MM.1S (cell line): Measurements from ENCODE around the gene ARL4A.

ENCODE experiments used
- DNase-seq: peaks from one replicate; pipeline ENCODE4 v3.0.0-alpha.2; 2015
- H2AFZ ChIP-seq: fragments of 300-600 bp; sonication (generic); 2 replicates; pipeline ENCODE4 v1.6.0; 2016; ENCODE audit warnings: antibody characterized with exemption, low read length
- H3F3A ChIP-seq: fragments of 300-600 bp; sonication (generic); 2 replicates; pipeline ENCODE4 v1.6.1; 2016; ENCODE audit warnings: mild to moderate bottlenecking, antibody characterized with exemption, low read length, moderate library complexity, mixed read lengths; ENCODE audit not compliant: insufficient read depth
- H3K27ac ChIP-seq: fragments of 300-600 bp; sonication (generic); 2 replicates; pipeline ENCODE4 v1.5.1; 2016; ENCODE audit warnings: mild to moderate bottlenecking, low read length
- H3K27me3 ChIP-seq: fragments of 300-600 bp; sonication (generic); replicated peaks from 2 replicates; pipeline ENCODE4 v1.6.0; 2016; ENCODE audit warnings: low read length; ENCODE audit not compliant: insufficient read depth
- H3K36me3 ChIP-seq: fragments of 300-600 bp; sonication (generic); replicated peaks from 2 replicates; pipeline ENCODE4 v1.6.1; 2016; ENCODE audit warnings: mild to moderate bottlenecking, low read length, mixed read lengths; ENCODE audit not compliant: insufficient read depth
- H3K4me1 ChIP-seq: fragments of 300-600 bp; sonication (generic); 2 replicates; pipeline ENCODE4 v1.6.1; 2016; ENCODE audit warnings: low read length, mixed read lengths
- H3K4me2 ChIP-seq: fragments of 300-600 bp; sonication (generic); 2 replicates; pipeline ENCODE4 v1.6.0; 2016; ENCODE audit warnings: low read depth, low read length
- H3K4me3 ChIP-seq: fragments of 300-600 bp; sonication (generic); 2 replicates; pipeline ENCODE4 v1.5.1; 2016; ENCODE audit warnings: low read length, mixed read lengths
- H3K79me2 ChIP-seq: fragments of 300-600 bp; sonication (generic); 2 replicates; pipeline ENCODE4 v1.6.1; 2016; ENCODE audit warnings: mixed run types, low read length, mixed read lengths
- H3K9ac ChIP-seq: fragments of 300-600 bp; sonication (generic); 2 replicates; pipeline ENCODE4 v1.6.1; 2016; ENCODE audit warnings: low read length, mixed read lengths
- H3K9me2 ChIP-seq: fragments of 300-600 bp; sonication (generic); replicated peaks from 2 replicates; pipeline ENCODE4 v1.6.1; 2016; ENCODE audit warnings: mild to moderate bottlenecking, low read length, mixed read lengths; ENCODE audit not compliant: insufficient read depth
- H3K9me3 ChIP-seq: fragments of 300-600 bp; sonication (generic); replicated peaks from 2 replicates; pipeline ENCODE4 v1.6.1; 2016; ENCODE audit warnings: mild to moderate bottlenecking, low read length, mixed read lengths; ENCODE audit not compliant: insufficient read depth
- H4K20me1 ChIP-seq: fragments of 300-600 bp; sonication (generic); 2 replicates; pipeline ENCODE4 v1.6.1; 2016; ENCODE audit warnings: mild to moderate bottlenecking, low read length, moderate library complexity, mixed read lengths; ENCODE audit not compliant: insufficient read depth
- CTCF ChIP-seq: fragments of 300-600 bp; sonication (generic); IDR thresholded peaks from 2 replicates; pipeline ENCODE4 v1.5.1; 2016; ENCODE audit warnings: antibody characterized with exemption, low read length, mixed read lengths
- EZH2 ChIP-seq: fragments of 300-600 bp; sonication (generic); optimal IDR thresholded peaks from 2 replicates; pipeline ENCODE3; 2017; ENCODE audit warnings: low read depth, mild to moderate bottlenecking, antibody characterized with exemption, low read length, mixed read lengths
- EZH2phosphoT487 ChIP-seq: fragments of 300-600 bp; sonication (generic); IDR thresholded peaks from 2 replicates; pipeline ENCODE4 v1.6.1; 2018; ENCODE audit warnings: antibody characterized with exemption, low read length

Gene ARL4A

GRCh38 chr7:12699299-12699698 is 11.9 kb downstream of the ARL4A start:
- no peaks in the 10 kb centered on the region for H4K20me1 ChIP-seq
- H2AFZ ChIP-seq, result no peak overlapping the region
- no peaks in the 10 kb centered on the region for H3K9me2 ChIP-seq
- TF ChIP-seq CTCF, result no peak
- TF ChIP-seq EZH2, result no peak
- no peak for TF ChIP-seq EZH2phosphoT487
- no peak for DNase-seq
- no peaks in the 10 kb centered on the region for H3K4me1 ChIP-seq
- no peaks in the 10 kb centered on the region for H3F3A ChIP-seq
- H3K27ac ChIP-seq, result no peak overlapping the region
- no peak overlapping the region for H3K4me3 ChIP-seq
- H3K36me3 ChIP-seq, result no peaks in the 10 kb centered on the region
- no peak overlapping the region for H3K9ac ChIP-seq
- no peaks in the 10 kb centered on the region for H3K79me2 ChIP-seq
- H3K27me3 ChIP-seq, result no peaks in the 10 kb centered on the region
- H3K4me2 ChIP-seq, result no peak overlapping the region
- H3K9me3 ChIP-seq, result no peaks in the 10 kb centered on the region

DNA sequence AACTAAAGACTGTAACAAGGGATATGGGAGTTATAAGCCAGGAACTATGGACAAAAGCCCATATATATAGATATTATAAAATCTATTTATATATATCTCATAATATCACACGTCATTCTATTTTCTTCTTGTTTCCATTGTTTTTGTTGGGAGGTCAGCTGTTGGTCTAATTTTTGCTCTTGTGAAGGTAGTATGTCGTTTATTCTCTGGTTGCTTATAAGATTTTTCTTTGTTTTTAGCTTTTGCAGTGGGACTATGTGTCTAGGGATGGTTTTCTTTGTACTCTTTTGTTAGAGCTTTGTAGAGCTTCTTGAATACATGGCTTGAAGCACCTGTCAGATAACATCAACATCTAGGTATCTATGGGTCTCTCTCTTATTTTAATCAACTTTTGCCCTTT is 14.0 kb downstream of the ARL4A start:
- Histone ChIP-seq H3K9ac (no peak overlapping the region), H3K4me2 (no peak overlapping the region), H3K27me3 (no peaks in the 10 kb centered on the region), H4K20me1 (no peaks in the 10 kb centered on the region), H3K4me1 (no peaks in the 10 kb centered on the region), H3K9me2 (no peaks in the 10 kb centered on the region), H2AFZ (no peak overlapping the region), H3F3A (no peaks in the 10 kb centered on the region), H3K27ac (no peak overlapping the region), H3K79me2 (no peaks in the 10 kb centered on the region), H3K9me3 (no peaks in the 10 kb centered on the region), H3K36me3 (no peaks in the 10 kb centered on the region), H3K4me3 (no peak overlapping the region)
- TF ChIP-seq CTCF (no peak), EZH2 (no peak), EZH2phosphoT487 (no peak)
- no peak for DNase-seq

DNA sequence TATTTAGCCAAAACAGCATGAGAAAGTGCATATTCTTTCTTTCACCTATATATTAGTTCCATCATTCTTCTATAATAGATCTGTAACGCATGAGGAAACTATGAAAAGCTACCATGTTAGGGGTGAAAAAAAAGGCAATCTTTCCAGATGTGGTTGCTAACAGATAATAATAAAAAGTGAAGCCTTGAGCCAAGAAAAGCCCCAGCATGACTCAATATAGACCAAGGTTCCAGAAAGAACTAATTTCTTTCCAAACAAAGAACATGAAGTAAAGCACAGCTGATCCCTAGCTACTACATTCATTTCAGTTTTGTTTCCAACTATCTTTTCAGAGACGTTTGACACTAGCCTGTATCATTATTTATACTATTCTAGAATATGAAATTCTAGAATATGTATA is 16.4 kb downstream of the ARL4A start:
- Histone ChIP-seq H3K9me3 (no peaks in the 10 kb centered on the region), H3K27ac (no peak overlapping the region), H3K4me1 (no peaks in the 10 kb centered on the region), H3K79me2 (no peaks in the 10 kb centered on the region), H3K9ac (no peak overlapping the region), H3K36me3 (no peaks in the 10 kb centered on the region), H3K4me3 (no peak overlapping the region), H3F3A (no peaks in the 10 kb centered on the region), H4K20me1 (no peaks in the 10 kb centered on the region), H2AFZ (no peak overlapping the region), H3K9me2 (no peaks in the 10 kb centered on the region), H3K27me3 (no peaks in the 10 kb centered on the region), H3K4me2 (no peak overlapping the region)
- no peak for DNase-seq
- TF ChIP-seq EZH2phosphoT487, result no peak
- TF ChIP-seq EZH2, result no peak
- TF ChIP-seq CTCF, result no peak
